Activated effector memory CD4-positive, alpha-beta T cell treated with Interleukin-2 at 50 U/mL for 16 hours (primary cell): ENCODE measurements around the gene GCM1.

Experiments
- DNase-seq: peaks from one replicate; pipeline ENCODE4 v3.0.0-alpha.2; 2020

GCM1 gene

GRCh38 chr6:53151676-53152075 lies 3.0 kb upstream of the GCM1 start:
- DNase-seq, result no peak

- no peak for DNase-seq
Observed at GRCh38 chr6:53144802-53145201, 3.8 kb downstream of the GCM1 start.

- no peak for DNase-seq
Observed at GRCh38 chr6:53143710-53144109, 4.9 kb downstream of the GCM1 start.

- no peak for DNase-seq
Observed at GRCh38 chr6:53142810-53143209, 5.8 kb downstream of the GCM1 start.

GRCh38 chr6:53139841-53140413 lies 8.7 kb downstream of the GCM1 start:
- DNase-seq, result no peak

GRCh38 chr6:53136000-53136609 lies 12.5 kb downstream of the GCM1 start:
- no peak for DNase-seq

GRCh38 chr6:53134601-53135235 lies 13.9 kb downstream of the GCM1 start:
- no peak for DNase-seq

- no peak for DNase-seq
Observed at GRCh38 chr6:53133961-53134360, 14.7 kb downstream of the GCM1 start.

- DNase-seq, result no peak
Observed at GRCh38 chr6:53130569-53131290, 17.9 kb downstream of the GCM1 start.

GRCh38 chr6:53128842-53129241 lies 19.8 kb downstream of the GCM1 start:
- DNase-seq, result no peak

- no peak for DNase-seq
Observed at GRCh38 chr6:53125276-53125675, 23.4 kb downstream of the GCM1 start.

- DNase-seq, result no peak
Observed at GRCh38 chr6:53124131-53124800, 24.4 kb downstream of the GCM1 start.

GRCh38 chr6:53119772-53120409 lies 28.8 kb downstream of the GCM1 start:
- no peak for DNase-seq

- no peak for DNase-seq
Observed at GRCh38 chr6:53119349-53119748, 29.3 kb downstream of the GCM1 start.

- no peak for DNase-seq
Observed at GRCh38 chr6:53115741-53116140, 32.9 kb downstream of the GCM1 start.

GRCh38 chr6:53115113-53115512 lies 33.5 kb downstream of the GCM1 start:
- no peak for DNase-seq

- DNase-seq, result no peak
Observed at GRCh38 chr6:53113742-53114141, 34.9 kb downstream of the GCM1 start.

GRCh38 chr6:53112871-53113270 lies 35.8 kb downstream of the GCM1 start:
- no peak for DNase-seq

- no peak for DNase-seq
Observed at GRCh38 chr6:53112404-53112803, 36.2 kb downstream of the GCM1 start.

GRCh38 chr6:53111865-53112264 lies 36.8 kb downstream of the GCM1 start:
- no peak for DNase-seq

GRCh38 chr6:53109612-53110011 lies 39.0 kb downstream of the GCM1 start:
- no peak for DNase-seq

- no peak for DNase-seq
Observed at GRCh38 chr6:53107091-53107490, 41.5 kb downstream of the GCM1 start.

- DNase-seq, result no peak
Observed at GRCh38 chr6:53104916-53105315, 43.7 kb downstream of the GCM1 start.
